Measurements from ENCODE around the gene OR5D16. TPM values are rescaled to one million over a fixed set of nuclear protein-coding genes. Genes with fewer than 3 reads are reported as not detected.

The OR5D16 gene
- not detected in 2 replicates for total RNA-seq

DNA sequence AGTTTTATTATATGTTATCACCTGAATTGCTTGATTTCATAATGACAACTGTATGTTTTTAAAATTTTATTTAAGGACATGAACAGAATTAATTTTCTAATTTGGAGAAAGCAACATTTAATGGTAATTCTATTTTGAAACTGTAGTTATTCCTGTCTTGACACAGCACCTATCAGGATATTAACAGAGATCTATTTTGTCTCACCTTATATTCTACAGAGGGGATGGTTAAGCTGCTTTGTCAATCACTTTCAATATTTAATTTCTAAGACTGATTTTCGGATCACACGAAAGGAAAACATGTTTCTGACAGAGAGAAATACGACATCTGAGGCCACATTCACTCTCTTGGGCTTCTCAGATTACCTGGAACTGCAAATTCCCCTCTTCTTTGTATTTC lies at the start of gene OR5D16:
Gene OR5D16, plus strand, starts transcription at position 301 of the 400 bp plus-strand sequence. Its CDS starts 0 bp downstream, at position 301.

DNA sequence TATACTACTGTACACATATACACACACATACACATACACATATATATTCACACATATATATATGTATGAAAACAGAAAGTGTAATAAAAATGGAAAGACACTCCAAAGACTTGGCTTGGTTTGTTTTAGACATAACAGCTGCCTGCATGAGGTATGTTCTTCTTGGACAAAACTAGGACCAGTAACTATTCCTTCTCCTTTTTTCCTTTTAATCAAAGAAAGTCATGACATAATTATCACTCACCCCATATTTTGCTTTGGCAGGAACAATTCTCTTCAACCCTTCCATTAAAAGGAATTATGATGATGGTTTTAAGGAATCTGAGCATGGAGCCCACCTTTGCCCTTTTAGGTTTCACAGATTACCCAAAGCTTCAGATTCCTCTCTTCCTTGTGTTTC lies 43.3 kb upstream of the OR5D16 start, which contains the start of gene OR5D14:
Gene OR5D14, plus strand, starts transcription at position 301 of the 400 bp plus-strand sequence. Its CDS starts 0 bp downstream, at position 301.

DNA sequence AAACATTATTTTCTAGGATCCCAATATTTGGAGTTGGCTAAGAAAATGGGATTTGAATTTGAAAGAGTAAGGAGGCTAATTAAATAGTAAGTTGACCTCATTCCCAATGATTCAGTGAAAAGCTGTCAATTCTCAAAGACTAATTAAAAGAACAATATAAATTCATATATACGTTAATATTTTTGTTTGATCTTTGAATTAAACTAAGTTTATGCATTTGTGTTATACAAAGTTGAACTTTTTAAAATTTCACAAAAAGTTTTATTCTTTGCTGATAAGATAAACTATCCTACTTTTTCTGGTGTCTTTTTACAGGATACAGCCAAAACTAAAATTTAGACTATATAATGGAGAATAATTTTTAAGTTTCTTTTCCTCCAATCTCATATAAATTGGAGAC lies 27.5 kb upstream of the OR5D16 start, which contains the start of gene OR5L1:
Gene OR5L1, plus strand, starts transcription at position 301 of the 400 bp plus-strand sequence. CDS start 100 bp downstream, outside the sequence.

DNA sequence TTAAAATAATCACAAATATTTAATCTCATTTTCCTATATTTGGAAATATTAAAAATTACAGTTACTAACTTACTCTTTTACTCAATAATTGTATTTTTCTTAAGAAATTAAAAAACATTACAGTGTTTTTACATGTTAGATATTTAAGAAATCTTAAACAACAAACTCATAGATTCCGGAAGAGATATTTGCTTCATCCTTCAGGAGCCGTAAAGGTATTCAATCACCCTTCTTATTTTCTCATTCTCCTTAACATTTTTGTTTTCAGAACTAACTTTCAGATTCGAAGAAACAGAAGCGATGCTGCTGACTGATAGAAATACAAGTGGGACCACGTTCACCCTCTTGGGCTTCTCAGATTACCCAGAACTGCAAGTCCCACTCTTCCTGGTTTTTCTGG lies 19.2 kb upstream of the OR5D16 start, which contains the start of gene OR5D18:
Gene OR5D18, plus strand, starts transcription at position 301 of the 400 bp plus-strand sequence. Its CDS starts 0 bp downstream, at position 301.

DNA sequence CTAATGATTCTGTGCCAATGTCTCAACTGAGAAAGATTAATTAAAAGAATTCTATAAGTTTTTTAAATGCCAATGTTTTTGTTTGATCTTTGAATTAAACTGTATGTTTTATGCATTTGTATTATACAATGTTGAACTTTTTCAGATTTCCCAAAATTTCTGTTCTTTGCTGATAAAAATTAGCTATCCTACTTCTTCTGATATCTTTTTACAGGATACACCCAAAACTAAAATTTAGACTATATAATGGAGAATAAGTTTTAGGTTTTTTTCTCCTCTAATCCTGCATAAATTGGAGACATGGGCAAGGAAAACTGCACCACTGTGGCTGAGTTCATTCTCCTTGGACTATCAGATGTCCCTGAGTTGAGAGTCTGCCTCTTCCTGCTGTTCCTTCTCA lies 11.6 kb upstream of the OR5D16 start, which contains the start of gene OR5L2:
Gene OR5L2, plus strand, starts transcription at position 301 of the 400 bp plus-strand sequence. Its CDS starts 0 bp downstream, at position 301.

DNA sequence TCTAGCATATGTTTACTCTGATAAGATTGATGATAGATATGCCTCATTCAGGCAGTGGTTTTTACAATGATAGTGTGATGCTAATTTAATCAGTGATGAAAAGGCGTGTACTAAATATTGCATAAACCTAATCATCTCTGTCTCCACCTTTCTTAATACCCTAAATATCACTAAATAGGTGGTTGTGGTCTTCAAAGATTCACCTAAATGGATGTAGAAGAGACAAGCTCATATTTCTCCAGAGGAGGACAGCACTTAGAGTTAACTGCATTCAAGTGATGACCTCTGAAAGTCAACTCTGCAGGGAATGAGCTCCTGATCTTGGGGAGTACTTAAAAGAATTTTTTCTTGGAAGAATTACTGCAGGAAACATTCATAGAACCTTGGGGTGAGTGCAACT lies 44.4 kb downstream of the OR5D16 start, which contains the start of gene TRIM51:
Gene TRIM51, plus strand, starts transcription at position 301 of the 400 bp plus-strand sequence. CDS start 2,132 bp downstream, outside the sequence.

Other genes starting within 250 kb of the OR5D16 start
- not detected in 2 replicates for gene OR4C11, start 231.1 kb upstream of the OR5D16 start, total RNA-seq
- not detected in 2 replicates for gene OR4P4, start 203.6 kb upstream of the OR5D16 start, total RNA-seq
- not detected in 2 replicates for gene OR4S2, start 190.4 kb upstream of the OR5D16 start, total RNA-seq
- not detected in 2 replicates for gene OR4C6, start 176.6 kb upstream of the OR5D16 start, total RNA-seq
- not detected in 2 replicates for gene OR5D13, start 65.3 kb upstream of the OR5D16 start, total RNA-seq
- not detected in 2 replicates for gene OR5D14, start 43.2 kb upstream of the OR5D16 start, total RNA-seq
- gene OR5L1, start 27.4 kb upstream of the OR5D16 start, total RNA-seq, result not detected in 2 replicates
- not detected in 2 replicates for gene OR5D18, start 19.1 kb upstream of the OR5D16 start, total RNA-seq
- not detected in 2 replicates for gene OR5L2, start 11.5 kb upstream of the OR5D16 start, total RNA-seq
- gene TRIM51, start 44.5 kb downstream of the OR5D16 start, total RNA-seq, result not detected in 2 replicates
- not detected in 2 replicates for gene OR5W2, start 75.8 kb downstream of the OR5D16 start, total RNA-seq
- not detected in 2 replicates for gene OR5I1, start 97.6 kb downstream of the OR5D16 start, total RNA-seq
- not detected in 2 replicates for gene OR10AG1, start 131.2 kb downstream of the OR5D16 start, total RNA-seq
- not detected in 2 replicates for gene OR5F1, start 155.9 kb downstream of the OR5D16 start, total RNA-seq
- not detected in 2 replicates for gene OR5AS1, start 188.9 kb downstream of the OR5D16 start, total RNA-seq

Measured in epithelial cell of alveolus of lung (primary cell).